HEK293T (cell line): ENCODE data around the gene RB1.

ENCODE experiments used
- BHLHE40 ChIP-seq: fragments of 450-650 bp; IDR thresholded peaks from 2 replicates; pipeline ENCODE4 v1.6.1; 2016; ENCODE audit warnings: mild to moderate bottlenecking, moderate library complexity, borderline replicate concordance
- ELF4 ChIP-seq: fragments of 450-650 bp; IDR thresholded peaks from 2 replicates; pipeline ENCODE4 v1.6.1; 2017; ENCODE audit warnings: antibody characterized with exemption
- FOXA1 ChIP-seq: fragments of 450-650 bp; IDR thresholded peaks from 2 replicates; pipeline ENCODE4 v1.6.1; 2016; ENCODE audit warnings: mild to moderate bottlenecking
- FOXM1 ChIP-seq: fragments of 450-650 bp; IDR thresholded peaks from 2 replicates; pipeline ENCODE4 v1.6.1; 2017; ENCODE audit warnings: mild to moderate bottlenecking, borderline replicate concordance
- L3MBTL2 ChIP-seq: fragments of 450-650 bp; conservative IDR thresholded peaks from 2 replicates; pipeline ENCODE4 v1.6.1; 2016; ENCODE audit warnings: mild to moderate bottlenecking
- NFRKB ChIP-seq: fragments of 450-650 bp; IDR thresholded peaks from 2 replicates; pipeline ENCODE4 v1.6.1; 2016; ENCODE audit warnings: mild to moderate bottlenecking, moderate library complexity
- PKNOX1 ChIP-seq: fragments of 450-650 bp; IDR thresholded peaks from 2 replicates; pipeline ENCODE4 v1.6.1; 2016
- SP1 ChIP-seq: fragments of 450-650 bp; IDR thresholded peaks from 2 replicates; pipeline ENCODE4 v1.6.1; 2017
- SUZ12 ChIP-seq: fragments of 450-650 bp; IDR thresholded peaks from 2 replicates; pipeline ENCODE4 v1.6.1; 2016; ENCODE audit warnings: mild to moderate bottlenecking
- TARDBP ChIP-seq: fragments of 450-650 bp; IDR thresholded peaks from 2 replicates; pipeline ENCODE4 v1.6.1; 2016
- ZNF384 ChIP-seq: fragments of 450-650 bp; IDR thresholded peaks from 2 replicates; pipeline ENCODE4 v1.6.1; 2016

- TF ChIP-seq BHLHE40 (no peak), FOXM1 (no peak), TARDBP (no peak), ELF4 (no peak), SP1 (no peak), NFRKB (no peak), SUZ12 (no peak), PKNOX1 (no peak), ZNF384 (no peak), L3MBTL2 (no peak), FOXA1 (no peak)
Observed at GRCh38 chr13:48475230-48475629, 171.7 kb downstream of the RB1 start.
